Measurements from ENCODE around the gene CSRP3.

DNA sequence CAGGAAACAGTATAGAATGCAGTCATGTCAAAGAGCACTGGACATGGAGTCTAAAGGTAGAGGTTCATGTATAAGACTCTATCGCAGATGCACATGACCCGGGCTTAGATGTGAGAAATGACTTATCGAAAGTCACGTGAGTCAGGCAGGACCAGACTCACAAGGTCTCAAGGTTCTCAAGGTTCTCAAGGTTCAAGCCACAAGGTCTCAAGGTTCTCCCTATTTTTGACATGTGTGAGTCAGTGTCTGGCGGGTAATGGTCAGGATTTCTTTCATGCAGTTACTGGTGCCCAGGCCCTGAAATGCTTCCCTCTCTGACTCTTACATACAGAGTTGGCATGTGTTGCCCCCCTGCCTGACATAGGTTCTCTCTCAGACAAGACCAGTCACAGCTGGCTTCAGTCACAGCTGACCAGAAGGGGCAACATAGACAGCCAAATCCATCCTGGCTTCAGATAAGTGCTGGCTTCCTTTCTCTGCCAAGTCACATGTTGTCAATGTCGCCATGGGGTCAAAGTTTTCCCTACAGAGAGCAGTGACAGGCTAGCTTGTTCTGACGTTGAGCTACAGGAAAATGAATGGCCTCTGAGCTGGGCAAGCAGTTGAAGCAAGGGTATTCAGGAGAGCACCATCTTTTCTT is 10.1 kb downstream of the CSRP3 start:
- TF ChIP-seq POLR2A (IDR thresholded peaks at IDR 0.05): no peak
- TF ChIP-seq, protein P1, sequence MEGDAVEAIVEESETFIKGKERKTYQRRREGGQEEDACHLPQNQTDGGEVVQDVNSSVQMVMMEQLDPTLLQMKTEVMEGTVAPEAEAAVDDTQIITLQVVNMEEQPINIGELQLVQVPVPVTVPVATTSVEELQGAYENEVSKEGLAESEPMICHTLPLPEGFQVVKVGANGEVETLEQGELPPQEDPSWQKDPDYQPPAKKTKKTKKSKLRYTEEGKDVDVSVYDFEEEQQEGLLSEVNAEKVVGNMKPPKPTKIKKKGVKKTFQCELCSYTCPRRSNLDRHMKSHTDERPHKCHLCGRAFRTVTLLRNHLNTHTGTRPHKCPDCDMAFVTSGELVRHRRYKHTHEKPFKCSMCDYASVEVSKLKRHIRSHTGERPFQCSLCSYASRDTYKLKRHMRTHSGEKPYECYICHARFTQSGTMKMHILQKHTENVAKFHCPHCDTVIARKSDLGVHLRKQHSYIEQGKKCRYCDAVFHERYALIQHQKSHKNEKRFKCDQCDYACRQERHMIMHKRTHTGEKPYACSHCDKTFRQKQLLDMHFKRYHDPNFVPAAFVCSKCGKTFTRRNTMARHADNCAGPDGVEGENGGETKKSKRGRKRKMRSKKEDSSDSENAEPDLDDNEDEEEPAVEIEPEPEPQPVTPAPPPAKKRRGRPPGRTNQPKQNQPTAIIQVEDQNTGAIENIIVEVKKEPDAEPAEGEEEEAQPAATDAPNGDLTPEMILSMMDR (IDR thresholded peaks at IDR 0.05): no peak

Data from testis (tissue), 2 donors.